ENCODE measurements around the gene MRNIP.
"Not testable (repeated sequence)": the region's sequence is repeated elsewhere in the genome, so short reads cannot be mapped to it uniquely, and the experiment has no call there.

MRNIP gene

DNA sequence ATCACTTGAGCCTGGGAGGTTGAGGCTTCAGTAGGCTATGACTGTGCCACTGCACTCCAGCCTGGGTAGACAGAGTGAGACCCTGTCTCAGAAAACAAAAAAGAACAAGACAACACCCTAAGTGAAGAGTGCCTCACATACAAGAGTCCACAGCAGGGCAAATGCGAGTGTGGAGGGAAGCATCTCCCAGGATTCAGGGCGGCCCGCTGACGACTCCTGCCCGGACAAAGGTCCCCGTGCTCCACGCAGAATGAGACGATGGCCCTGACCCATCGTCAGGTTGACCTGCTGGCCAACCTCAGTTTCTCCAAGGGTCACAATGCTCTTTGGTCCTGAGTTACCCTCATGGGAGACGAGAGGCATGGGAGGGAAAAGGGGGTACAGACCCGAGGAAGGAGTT, 18.3 kb downstream of the MRNIP start:
- no peak overlapping the region for H3K4me3 ChIP-seq (replicated peaks; ENCODE audit: low read depth, low read length)
- TF ChIP-seq, protein P1, sequence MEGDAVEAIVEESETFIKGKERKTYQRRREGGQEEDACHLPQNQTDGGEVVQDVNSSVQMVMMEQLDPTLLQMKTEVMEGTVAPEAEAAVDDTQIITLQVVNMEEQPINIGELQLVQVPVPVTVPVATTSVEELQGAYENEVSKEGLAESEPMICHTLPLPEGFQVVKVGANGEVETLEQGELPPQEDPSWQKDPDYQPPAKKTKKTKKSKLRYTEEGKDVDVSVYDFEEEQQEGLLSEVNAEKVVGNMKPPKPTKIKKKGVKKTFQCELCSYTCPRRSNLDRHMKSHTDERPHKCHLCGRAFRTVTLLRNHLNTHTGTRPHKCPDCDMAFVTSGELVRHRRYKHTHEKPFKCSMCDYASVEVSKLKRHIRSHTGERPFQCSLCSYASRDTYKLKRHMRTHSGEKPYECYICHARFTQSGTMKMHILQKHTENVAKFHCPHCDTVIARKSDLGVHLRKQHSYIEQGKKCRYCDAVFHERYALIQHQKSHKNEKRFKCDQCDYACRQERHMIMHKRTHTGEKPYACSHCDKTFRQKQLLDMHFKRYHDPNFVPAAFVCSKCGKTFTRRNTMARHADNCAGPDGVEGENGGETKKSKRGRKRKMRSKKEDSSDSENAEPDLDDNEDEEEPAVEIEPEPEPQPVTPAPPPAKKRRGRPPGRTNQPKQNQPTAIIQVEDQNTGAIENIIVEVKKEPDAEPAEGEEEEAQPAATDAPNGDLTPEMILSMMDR (IDR thresholded peaks at IDR 0.05; ENCODE audit: low read depth, low read length, missing control alignments), result no peak
- DNase-seq (ENCODE audit: extremely low read depth, low read depth), result no peak

GRCh38 chr5:179839328-179840256, 19.0 kb downstream of the MRNIP start:
- TF ChIP-seq, protein P1 (IDR thresholded peaks at IDR 0.05; ENCODE audit: low read depth, low read length, missing control alignments), result no peak
- no peak overlapping the region for H3K4me3 ChIP-seq (replicated peaks; ENCODE audit: low read depth, low read length)
- DNase-seq (ENCODE audit: extremely low read depth, low read depth), result no peak

GRCh38 chr5:179837076-179838011, 21.3 kb downstream of the MRNIP start:
- DNase-seq (ENCODE audit: extremely low read depth, low read depth), result no peak
- TF ChIP-seq, protein P1 (IDR thresholded peaks at IDR 0.05; ENCODE audit: low read depth, low read length, missing control alignments), result no peak
- no peak overlapping the region for H3K4me3 ChIP-seq (replicated peaks; ENCODE audit: low read depth, low read length)

DNA sequence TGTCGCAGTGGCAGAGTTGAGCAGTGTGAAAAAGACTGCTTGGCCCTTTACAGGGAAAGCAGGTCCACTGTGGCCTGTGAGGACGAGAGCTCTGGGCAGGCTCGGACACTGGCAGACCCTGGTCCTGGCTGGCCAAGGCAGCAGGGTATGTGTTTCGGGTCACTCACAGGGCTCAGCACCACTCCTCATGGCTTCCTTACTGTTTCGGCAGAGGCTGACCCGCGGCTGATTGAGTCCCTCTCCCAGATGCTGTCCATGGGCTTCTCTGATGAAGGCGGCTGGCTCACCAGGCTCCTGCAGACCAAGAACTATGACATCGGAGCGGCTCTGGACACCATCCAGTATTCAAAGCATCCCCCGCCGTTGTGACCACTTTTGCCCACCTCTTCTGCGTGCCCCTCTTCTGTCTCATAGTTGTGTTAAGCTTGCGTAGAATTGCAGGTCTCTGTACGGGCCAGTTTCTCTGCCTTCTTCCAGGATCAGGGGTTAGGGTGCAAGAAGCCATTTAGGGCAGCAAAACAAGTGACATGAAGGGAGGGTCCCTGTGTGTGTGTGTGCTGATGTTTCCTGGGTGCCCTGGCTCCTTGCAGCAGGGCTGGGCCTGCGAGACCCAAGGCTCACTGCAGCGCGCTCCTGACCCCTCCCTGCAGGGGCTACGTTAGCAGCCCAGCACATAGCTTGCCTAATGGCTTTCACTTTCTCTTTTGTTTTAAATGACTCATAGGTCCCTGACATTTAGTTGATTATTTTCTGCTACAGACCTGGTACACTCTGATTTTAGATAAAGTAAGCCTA, 22.2 kb downstream of the MRNIP start:
- DNase-seq (ENCODE audit: extremely low read depth, low read depth), result no peak
- TF ChIP-seq, protein P1 (IDR thresholded peaks at IDR 0.05; ENCODE audit: low read depth, low read length, missing control alignments), result no peak
- no peak overlapping the region for H3K4me3 ChIP-seq (replicated peaks; ENCODE audit: low read depth, low read length)

GRCh38 chr5:179834871-179835270, 23.7 kb downstream of the MRNIP start:
- H3K4me3 ChIP-seq (replicated peaks; ENCODE audit: low read depth, low read length); DNase-seq (ENCODE audit: extremely low read depth, low read depth): not testable (repeated sequence)

GRCh38 chr5:179834120-179834519, 24.5 kb downstream of the MRNIP start:
- TF ChIP-seq, protein P1 (IDR thresholded peaks at IDR 0.05; ENCODE audit: low read depth, low read length, missing control alignments), result no peak
- no peak overlapping the region for H3K4me3 ChIP-seq (replicated peaks; ENCODE audit: low read depth, low read length)
- no peak for DNase-seq (ENCODE audit: extremely low read depth, low read depth)
